ENCODE data around the gene PYGO2.

PYGO2 gene

DNA sequence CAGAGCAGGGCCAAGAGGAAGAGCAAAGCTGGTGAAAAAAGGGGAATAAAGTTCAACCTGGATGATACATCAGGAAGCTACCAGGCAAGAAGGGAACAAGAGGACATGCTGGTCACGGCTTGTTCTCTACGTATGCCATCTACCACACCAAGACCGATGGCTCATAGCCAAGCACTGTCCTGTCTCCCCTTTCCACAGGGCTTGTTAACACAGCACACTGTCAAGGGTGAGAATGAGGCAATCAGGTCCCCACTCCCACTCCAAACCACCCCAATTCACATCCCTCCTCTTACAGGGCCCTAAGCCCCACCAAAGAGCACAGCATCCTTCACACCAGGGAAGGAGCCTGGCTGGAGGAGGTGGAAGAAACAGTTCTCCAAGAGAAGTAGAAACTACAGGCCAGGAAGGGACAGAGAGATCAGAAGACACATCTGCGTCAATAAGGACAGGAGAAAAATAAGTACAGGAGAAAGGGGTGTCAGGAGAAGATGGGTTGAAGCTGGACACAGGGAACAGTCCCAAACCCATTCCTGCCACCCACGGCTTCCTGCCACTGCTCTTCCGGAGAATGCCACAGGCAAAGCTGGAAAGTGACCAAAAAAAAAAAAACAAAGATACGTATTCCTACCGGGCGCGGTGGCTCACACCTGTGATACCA lies 9.9 kb upstream of the PYGO2 start:
- no peak for DNase-seq (ENCODE audit: low read depth)
- H3K4me3 ChIP-seq (ENCODE audit: low read depth, low read length), result peak overlapping the region; percentile 3
- TF ChIP-seq, protein P1, sequence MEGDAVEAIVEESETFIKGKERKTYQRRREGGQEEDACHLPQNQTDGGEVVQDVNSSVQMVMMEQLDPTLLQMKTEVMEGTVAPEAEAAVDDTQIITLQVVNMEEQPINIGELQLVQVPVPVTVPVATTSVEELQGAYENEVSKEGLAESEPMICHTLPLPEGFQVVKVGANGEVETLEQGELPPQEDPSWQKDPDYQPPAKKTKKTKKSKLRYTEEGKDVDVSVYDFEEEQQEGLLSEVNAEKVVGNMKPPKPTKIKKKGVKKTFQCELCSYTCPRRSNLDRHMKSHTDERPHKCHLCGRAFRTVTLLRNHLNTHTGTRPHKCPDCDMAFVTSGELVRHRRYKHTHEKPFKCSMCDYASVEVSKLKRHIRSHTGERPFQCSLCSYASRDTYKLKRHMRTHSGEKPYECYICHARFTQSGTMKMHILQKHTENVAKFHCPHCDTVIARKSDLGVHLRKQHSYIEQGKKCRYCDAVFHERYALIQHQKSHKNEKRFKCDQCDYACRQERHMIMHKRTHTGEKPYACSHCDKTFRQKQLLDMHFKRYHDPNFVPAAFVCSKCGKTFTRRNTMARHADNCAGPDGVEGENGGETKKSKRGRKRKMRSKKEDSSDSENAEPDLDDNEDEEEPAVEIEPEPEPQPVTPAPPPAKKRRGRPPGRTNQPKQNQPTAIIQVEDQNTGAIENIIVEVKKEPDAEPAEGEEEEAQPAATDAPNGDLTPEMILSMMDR (IDR thresholded peaks at IDR 0.05; ENCODE audit: low read depth, low read length), result no peak

DNA sequence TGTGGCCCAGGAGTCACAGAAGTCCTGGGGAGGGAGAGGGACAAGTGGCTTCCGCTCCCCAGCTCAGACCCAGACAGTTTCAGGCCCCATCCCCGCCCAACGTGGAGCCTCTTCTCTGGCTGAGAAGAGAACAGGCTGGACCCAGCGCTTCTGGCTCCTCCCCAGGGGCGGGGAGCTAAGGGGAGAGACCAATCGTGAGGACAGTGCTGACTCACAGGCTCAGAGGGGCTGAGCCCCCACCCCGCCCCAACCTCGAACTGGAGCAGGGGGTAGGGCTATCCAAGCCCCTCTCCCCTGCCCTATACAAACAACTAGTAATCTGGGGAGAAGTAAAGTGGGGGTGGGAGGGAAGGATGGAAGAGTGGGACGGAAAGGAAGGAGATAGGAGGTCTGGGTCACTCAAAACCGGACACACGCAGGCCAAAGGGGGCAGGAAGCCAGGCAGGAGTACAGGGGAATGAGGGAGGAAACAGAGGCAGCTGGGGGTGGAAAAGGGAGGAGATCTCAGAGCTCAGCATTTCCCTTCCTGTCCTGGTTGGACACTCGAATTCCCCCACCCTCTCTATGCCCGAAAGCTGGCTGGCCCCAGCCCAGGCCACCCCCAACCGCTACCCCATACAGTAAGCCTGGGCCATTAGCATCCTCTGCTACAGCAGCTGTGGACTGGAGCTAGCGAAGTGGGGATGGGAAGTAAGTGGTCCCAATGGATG lies 9.2 kb upstream of the PYGO2 start, which contains the start of gene SHC1:
Gene SHC1 (minus strand): TSS at position 117 of the 710 bp plus-strand sequence. CDS start 221 bp downstream, outside the sequence.
- H3K4me3 ChIP-seq (ENCODE audit: low read depth, low read length), result peak within 1 kb of the TSS; percentile 3
- DNase-seq (ENCODE audit: low read depth), result peak; percentile 68
- TF ChIP-seq MYC (IDR thresholded peaks at IDR 0.05; ENCODE audit: low read depth, low read length) (no peak), POLR2A (IDR thresholded peaks at IDR 0.05; ENCODE audit: extremely low read depth, insufficient read length) (peak; percentile 47)
- TF ChIP-seq, protein P2, sequence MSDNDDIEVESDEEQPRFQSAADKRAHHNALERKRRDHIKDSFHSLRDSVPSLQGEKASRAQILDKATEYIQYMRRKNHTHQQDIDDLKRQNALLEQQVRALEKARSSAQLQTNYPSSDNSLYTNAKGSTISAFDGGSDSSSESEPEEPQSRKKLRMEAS (IDR thresholded peaks at IDR 0.05; ENCODE audit: low read depth, low read length), result no peak
- TF ChIP-seq, protein P1 (IDR thresholded peaks at IDR 0.05; ENCODE audit: low read depth, low read length), result no peak

DNA sequence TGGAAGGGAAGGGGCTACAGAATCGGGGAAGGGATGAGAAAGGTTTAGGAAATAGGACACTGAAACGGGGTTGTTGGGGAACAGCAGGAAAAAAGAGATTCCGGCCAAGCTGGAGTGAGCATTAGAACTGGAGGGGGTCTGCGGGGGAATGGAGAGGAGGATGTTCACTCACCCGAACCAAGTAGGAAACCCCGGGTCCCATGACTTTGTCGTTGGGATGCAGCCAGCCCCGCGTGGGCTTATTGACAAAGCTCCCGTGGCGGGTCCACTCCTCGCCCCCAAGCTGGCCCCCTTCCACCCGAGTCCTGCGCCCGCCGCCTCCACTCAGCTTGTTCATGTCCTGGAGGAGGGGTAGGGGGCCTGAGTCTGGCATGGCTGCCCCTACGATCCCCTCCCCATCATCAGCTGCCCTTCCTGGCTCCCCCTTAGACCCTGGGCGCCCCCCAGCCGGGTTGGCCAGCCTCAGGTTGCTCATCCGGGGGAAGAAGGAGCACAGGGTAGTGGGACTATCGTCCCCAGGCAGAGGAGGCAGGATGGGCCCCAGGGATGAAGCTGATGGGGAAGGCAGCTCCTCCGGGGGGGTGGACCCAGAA lies 8.4 kb upstream of the PYGO2 start:
- TF ChIP-seq MYC (IDR thresholded peaks at IDR 0.05; ENCODE audit: low read depth, low read length) (no peak), POLR2A (IDR thresholded peaks at IDR 0.05; ENCODE audit: extremely low read depth, insufficient read length) (no peak)
- TF ChIP-seq, protein P2 (IDR thresholded peaks at IDR 0.05; ENCODE audit: low read depth, low read length), result no peak
- TF ChIP-seq, protein P1 (IDR thresholded peaks at IDR 0.05; ENCODE audit: low read depth, low read length), result no peak
- DNase-seq (ENCODE audit: low read depth), result no peak
- H3K4me3 ChIP-seq (ENCODE audit: low read depth, low read length), result no peak overlapping the region

DNA sequence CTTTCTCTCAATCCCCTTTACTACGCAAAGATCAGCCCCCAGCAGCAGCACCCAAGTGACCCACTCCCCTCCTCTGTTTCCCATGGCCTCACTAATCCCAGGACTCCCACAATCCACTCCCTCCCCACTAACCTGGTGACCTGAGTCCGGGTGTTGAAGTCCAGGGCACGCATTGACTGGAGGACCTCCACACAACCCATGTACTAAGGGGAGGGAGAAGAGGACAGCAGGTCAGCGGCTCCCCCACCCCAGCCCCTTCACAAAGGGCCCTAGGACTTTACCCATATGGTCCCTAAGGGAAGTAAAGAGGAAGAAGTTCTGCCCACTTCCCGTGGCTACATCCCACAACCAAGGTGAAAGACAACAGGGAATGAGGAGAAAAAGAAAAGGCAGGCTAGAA lies 7.7 kb upstream of the PYGO2 start:
- TF ChIP-seq, protein P2 (IDR thresholded peaks at IDR 0.05; ENCODE audit: low read depth, low read length), result no peak
- TF ChIP-seq MYC (IDR thresholded peaks at IDR 0.05; ENCODE audit: low read depth, low read length), result no peak
- TF ChIP-seq POLR2A (IDR thresholded peaks at IDR 0.05; ENCODE audit: extremely low read depth, insufficient read length), result no peak
- TF ChIP-seq, protein P1 (IDR thresholded peaks at IDR 0.05; ENCODE audit: low read depth, low read length), result no peak
- no peak for DNase-seq (ENCODE audit: low read depth)
- H3K4me3 ChIP-seq (ENCODE audit: low read depth, low read length), result no peak overlapping the region

DNA sequence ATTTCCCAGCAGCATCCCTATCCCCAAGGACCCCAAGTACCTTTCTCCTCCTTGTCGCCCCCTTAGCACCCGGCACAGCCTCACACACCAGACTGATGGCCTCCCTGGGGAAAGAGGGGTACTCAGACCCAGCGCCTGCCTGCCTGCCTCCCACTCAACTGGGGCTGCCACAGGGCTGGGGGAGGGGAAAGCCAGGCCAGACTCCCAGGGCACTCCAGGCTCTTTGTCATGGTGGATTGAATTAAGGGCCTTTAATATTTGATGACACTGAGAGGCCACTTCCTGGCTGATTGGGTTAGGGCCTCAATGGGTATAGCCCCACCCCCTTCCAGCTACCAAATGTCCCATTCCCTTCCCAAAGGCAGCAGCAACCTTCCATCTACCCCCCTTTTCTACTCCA lies 7.1 kb upstream of the PYGO2 start:
- TF ChIP-seq MYC (IDR thresholded peaks at IDR 0.05; ENCODE audit: low read depth, low read length) (no peak), POLR2A (IDR thresholded peaks at IDR 0.05; ENCODE audit: extremely low read depth, insufficient read length) (no peak)
- TF ChIP-seq, protein P1 (IDR thresholded peaks at IDR 0.05; ENCODE audit: low read depth, low read length), result no peak
- TF ChIP-seq, protein P2 (IDR thresholded peaks at IDR 0.05; ENCODE audit: low read depth, low read length), result no peak
- no peak overlapping the region for H3K4me3 ChIP-seq (ENCODE audit: low read depth, low read length)
- DNase-seq (ENCODE audit: low read depth), result no peak
